Activated naive CD8-positive, alpha-beta T cell treated with anti-CD3 and anti-CD28 coated beads, Interleukin-2, amount 10 ng/mL, durations not matched to agents 7 days and 5 days (primary cell): ENCODE results near the gene CDC42BPA. TPM values are rescaled to one million over a fixed set of nuclear protein-coding genes. Genes with fewer than 3 reads are reported as not detected.
"Not testable (repeated sequence)": the region's sequence is repeated elsewhere in the genome, so short reads cannot be mapped to it uniquely, and the experiment has no call there.

Experiments
- ATAC-seq: fragments of 150-1000 bp; cut with Tn5 transposase; one replicate; pipeline ENCODE4 v1.10.0; 2021; ENCODE audit warnings: low read depth, moderate library complexity
- POLR2A ChIA-PET: fragments of 350-600 bp; sonication (Branson Sonifier 250); formaldehyde crosslinking; loops from one replicate; lab custom pipeline; 2021; ENCODE audit warnings: antibody characterized with exemption; lab: Charles Lee
- DNase-seq: peaks from one replicate; pipeline ENCODE4 v3.0.0; 2021
- H3K27ac Mint-ChIP-seq: one replicate; pipeline ENCODE4 v1.8.0; 2022; ENCODE audit warnings: mild to moderate bottlenecking, mixed read lengths
- H3K27me3 Mint-ChIP-seq: one replicate; pipeline ENCODE4 v1.8.0; 2022; ENCODE audit warnings: mild to moderate bottlenecking, moderate library complexity, mixed read lengths
- H3K36me3 Mint-ChIP-seq: one replicate; pipeline ENCODE4 v1.8.0; 2021; ENCODE audit warnings: mild to moderate bottlenecking, mixed read lengths
- H3K4me1 Mint-ChIP-seq: one replicate; pipeline ENCODE4 v1.8.0; 2021; ENCODE audit warnings: mixed read lengths
- H3K4me3 Mint-ChIP-seq: one replicate; pipeline ENCODE4 v1.8.0; 2022; ENCODE audit warnings: mild to moderate bottlenecking, moderate library complexity, mixed read lengths
- H3K9me3 Mint-ChIP-seq: one replicate; pipeline ENCODE4 v1.8.0; 2021; ENCODE audit warnings: mixed read lengths
- total RNA-seq, 2 experiments: library from RNA; stranded (reverse); gene quantifications; one replicate each; pipeline ENCODE4 v1.2.3, GENCODE V29; 2021

The CDC42BPA gene
- total RNA-seq, 2 experiments from 2014 or later: 0.91 to 1.2 TPM

DNA sequence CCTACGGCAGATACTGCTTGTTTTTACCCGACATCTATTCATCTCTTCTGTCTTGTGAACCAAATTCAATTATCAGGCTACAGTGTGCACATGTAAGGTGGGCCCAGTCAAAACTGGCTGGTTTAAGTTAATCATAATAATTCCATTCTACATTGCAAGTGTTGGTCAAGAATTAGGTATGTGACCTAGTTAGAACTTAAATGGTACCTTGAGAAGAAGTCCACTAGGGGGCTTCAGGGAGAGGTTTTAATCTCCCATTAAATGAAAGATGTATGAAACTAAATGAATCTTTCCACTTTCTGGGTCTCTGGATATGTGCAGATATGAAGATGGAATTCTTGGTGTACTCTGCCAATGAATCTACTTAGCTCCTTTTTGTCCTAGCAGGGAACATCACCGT, 187.1 kb downstream of the CDC42BPA start:
- Mint-ChIP-seq H3K36me3 (no peaks in the 10 kb centered on the region), H3K4me3 (no peak overlapping the region), H3K4me1 (no peaks in the 10 kb centered on the region), H3K27ac (no peak overlapping the region), H3K9me3 (no peaks in the 10 kb centered on the region), H3K27me3 (peaks cover 3% of the 10 kb centered on the region)
- POLR2A ChIA-PET: no interaction called here
- no peak for ATAC-seq
- no peak for DNase-seq

DNA sequence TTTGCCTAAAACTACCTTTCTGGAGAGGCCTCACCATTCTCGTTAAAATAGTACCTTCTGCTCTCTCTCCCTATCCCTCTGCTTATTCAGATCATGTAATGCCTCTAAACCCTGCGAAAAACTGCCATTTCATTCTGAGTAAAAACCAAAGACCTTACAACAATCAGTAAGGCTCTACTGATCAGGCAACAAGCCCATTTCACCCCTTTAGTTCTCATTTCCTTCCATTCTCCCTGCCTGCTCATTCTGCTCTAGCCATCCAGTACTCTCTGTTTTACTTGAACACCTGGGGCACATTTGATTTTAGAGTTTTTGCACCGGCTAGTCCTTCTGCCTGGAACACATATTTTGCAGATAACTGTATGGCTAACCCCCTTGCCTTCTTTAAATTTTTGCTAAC, 190.4 kb downstream of the CDC42BPA start:
- Mint-ChIP-seq H3K27me3 (peaks cover 3% of the 10 kb centered on the region), H3K9me3 (no peaks in the 10 kb centered on the region), H3K4me3 (no peak overlapping the region), H3K4me1 (no peaks in the 10 kb centered on the region), H3K27ac (no peak overlapping the region), H3K36me3 (no peaks in the 10 kb centered on the region)
- no peak for DNase-seq
- no peak for ATAC-seq
- POLR2A ChIA-PET: no interaction called here

DNA sequence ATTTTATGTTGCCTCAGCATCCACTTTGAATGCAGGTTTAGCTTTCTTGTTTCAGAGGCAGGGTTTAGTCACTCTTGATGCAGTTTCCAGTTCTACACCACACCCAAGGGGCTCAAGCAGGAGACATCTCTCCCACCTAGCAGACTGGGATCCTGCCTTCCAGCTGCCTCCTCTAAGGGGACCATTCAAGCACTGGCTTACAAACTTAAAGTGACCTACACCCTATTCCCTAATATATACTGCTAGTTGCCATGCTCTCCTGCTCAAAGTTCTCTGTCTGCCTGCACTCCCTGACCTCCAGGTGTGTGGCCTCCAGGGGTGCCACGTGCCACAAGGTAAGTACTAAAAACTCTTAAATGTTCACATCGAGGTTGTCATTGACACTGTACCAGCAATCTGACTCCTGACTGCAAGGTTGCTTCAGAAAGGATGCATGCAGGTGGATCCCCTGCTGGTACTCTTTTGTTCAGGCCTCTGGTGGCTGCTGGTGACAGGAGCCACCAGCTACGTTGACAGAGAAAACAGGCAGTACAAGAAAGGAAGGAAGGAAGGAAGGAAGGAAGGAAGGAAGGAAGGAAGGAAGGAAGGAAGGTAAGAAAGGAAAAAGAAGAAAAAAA, 192.3 kb downstream of the CDC42BPA start:
- POLR2A ChIA-PET: no interaction called here
- no peak overlapping the region for H3K27ac Mint-ChIP-seq
- ATAC-seq: no peak

DNA sequence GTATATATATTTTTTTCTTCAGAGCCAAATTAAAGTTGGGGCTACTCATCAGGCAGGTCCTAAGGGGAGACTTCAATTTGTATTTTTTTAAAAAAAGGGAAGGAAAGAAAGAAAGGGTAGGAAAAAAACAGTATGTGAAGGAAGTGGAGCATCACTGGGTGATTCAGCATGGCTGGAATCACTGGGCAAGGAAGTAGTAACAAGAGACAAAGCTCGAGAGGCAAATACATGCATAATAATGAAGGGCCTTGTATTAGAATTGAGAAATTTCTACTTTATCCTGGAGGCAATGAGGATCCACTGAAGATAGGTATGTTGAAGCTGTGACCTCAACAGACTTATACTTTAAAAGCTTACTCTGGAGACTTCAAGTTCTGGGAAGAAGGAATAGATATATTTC, 193.8 kb downstream of the CDC42BPA start:
- Mint-ChIP-seq H3K27ac (no peak overlapping the region), H3K4me1 (no peaks in the 10 kb centered on the region), H3K27me3 (peaks cover 6% of the 10 kb centered on the region), H3K36me3 (no peaks in the 10 kb centered on the region), H3K4me3 (no peak overlapping the region), H3K9me3 (no peaks in the 10 kb centered on the region)
- POLR2A ChIA-PET: no interaction called here
- ATAC-seq (no peak), DNase-seq (no peak)

More for the DNA sequence above, 192.3 kb downstream of the CDC42BPA start:
- Mint-ChIP-seq H3K9me3 (no peaks in the 10 kb centered on the region), H3K27me3 (peaks cover 6% of the 10 kb centered on the region), H3K4me3 (no peak overlapping the region), H3K36me3 (no peaks in the 10 kb centered on the region), H3K4me1 (no peaks in the 10 kb centered on the region)
- no peak for DNase-seq

DNA sequence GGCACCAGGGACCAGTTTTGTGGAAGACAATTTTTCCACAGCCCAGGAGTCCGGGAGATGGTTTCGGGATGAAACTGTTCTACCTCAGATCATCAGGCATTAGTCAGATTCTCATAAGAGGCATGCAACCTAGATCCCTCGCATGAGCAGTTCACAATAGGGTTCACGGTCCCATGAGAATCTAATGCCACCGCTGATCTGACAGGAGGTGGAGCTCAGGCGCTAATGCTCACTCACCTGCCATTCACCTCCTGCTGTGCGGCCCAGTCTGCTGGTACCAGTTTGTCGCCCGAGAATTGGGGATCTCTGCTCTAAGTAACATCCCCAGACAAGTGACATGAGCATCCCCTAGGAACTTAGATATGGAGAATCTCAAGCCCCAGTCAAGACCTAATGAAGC, 197.5 kb downstream of the CDC42BPA start:
- ATAC-seq (no peak), DNase-seq (no peak)
- H3K27ac Mint-ChIP-seq: no peak overlapping the region
- no peaks in the 10 kb centered on the region for H3K36me3 Mint-ChIP-seq
- H3K4me1 Mint-ChIP-seq: no peaks in the 10 kb centered on the region
- H3K9me3 Mint-ChIP-seq: no peaks in the 10 kb centered on the region
- POLR2A ChIA-PET: no interaction called here
- no peak overlapping the region for H3K4me3 Mint-ChIP-seq
- H3K27me3 Mint-ChIP-seq: peaks cover 11% of the 10 kb centered on the region

DNA sequence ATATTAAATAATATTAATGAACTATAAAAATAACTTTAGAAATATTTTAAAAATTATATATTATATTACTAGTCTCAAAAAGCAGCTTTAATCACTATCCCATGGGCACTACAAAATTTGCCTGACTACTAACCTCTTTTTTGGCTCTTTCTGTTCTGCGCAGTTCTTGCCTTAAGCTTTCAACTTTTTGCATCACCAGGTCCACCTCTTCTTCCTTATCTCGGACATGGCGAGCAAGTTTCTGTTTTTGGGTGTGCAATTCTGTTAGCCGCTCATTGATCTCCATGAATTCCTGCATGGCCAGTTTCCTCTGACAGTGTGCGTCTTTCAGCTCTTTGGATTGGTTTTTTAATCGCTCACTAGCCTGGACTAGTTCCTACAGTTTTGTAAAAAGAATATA, 205.8 kb downstream of the CDC42BPA start:
- DNase-seq (no peak), ATAC-seq (no peak)
- Mint-ChIP-seq H3K4me1 (no peaks in the 10 kb centered on the region), H3K36me3 (no peaks in the 10 kb centered on the region), H3K27ac (no peak overlapping the region), H3K9me3 (no peaks in the 10 kb centered on the region), H3K27me3 (peaks cover 9% of the 10 kb centered on the region), H3K4me3 (no peak overlapping the region)
- POLR2A ChIA-PET: no interaction called here

DNA sequence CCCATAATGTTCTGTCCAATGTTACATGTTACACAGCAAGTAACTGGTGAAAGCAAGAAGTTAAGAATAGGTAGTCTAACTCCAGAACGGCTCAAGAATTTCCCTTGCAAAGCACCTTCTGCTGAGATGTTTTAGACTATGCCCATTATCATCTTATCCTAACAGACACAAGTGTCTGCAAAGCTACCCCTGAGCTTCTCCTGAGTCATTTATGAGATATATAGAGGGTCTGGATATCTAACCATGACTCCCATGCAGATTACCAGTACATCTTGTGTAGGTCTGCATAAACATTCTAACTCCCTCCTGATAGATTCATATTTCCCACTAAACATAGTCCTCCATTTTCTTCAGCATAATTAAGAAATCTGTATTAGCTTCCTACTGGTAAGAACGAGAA, 206.5 kb downstream of the CDC42BPA start:
- no peaks in the 10 kb centered on the region for H3K36me3 Mint-ChIP-seq
- no peak overlapping the region for H3K27ac Mint-ChIP-seq
- DNase-seq (no peak), ATAC-seq (no peak)
- no peak overlapping the region for H3K4me3 Mint-ChIP-seq
- no peaks in the 10 kb centered on the region for H3K9me3 Mint-ChIP-seq
- peaks cover 9% of the 10 kb centered on the region for H3K27me3 Mint-ChIP-seq
- no peaks in the 10 kb centered on the region for H3K4me1 Mint-ChIP-seq
- POLR2A ChIA-PET: no interaction called here

DNA sequence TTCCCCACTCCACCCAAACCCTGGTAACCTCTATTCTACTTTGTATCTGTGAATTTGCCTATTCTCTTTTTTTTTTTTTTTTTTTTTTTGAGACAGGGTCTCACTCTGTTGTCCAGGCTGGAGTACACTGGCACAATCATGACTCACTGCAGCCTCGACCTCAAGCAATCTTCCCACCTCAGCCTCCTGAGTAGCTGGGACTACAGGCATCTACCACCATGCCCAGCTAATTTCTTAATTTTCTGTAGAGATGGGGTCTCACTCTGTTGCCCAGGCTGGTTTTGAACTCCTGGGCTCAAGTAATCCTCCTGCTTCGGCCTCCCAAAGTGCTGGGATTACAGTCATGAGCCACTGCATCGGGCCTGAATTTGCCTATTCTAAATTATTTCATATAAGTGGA, 213.0 kb downstream of the CDC42BPA start:
- H3K36me3 Mint-ChIP-seq, H3K4me3 Mint-ChIP-seq, H3K27me3 Mint-ChIP-seq, DNase-seq, H3K9me3 Mint-ChIP-seq, ATAC-seq, H3K4me1 Mint-ChIP-seq, H3K27ac Mint-ChIP-seq, POLR2A ChIA-PET: not testable (repeated sequence)

DNA sequence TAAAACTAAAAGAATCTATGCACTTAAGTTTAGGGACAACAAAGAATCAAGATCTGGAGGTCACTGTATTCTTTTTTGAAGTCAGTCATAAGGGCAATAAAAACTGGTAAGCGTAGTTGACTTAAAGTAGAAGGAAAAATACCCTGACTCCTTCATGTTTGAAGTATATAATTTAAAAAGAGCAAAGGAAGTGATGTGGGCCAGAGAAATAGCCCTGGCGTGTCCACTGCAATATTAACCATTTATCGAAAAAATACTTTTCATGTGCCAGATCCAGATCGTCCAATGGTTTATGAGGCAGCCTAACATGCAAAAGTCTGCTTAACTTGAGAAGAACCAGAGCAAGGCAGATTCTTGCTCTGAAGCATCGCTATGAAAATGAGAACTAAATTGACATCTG, 216.2 kb downstream of the CDC42BPA start:
- POLR2A ChIA-PET: no interaction called here
- Mint-ChIP-seq H3K27me3 (peaks cover 6% of the 10 kb centered on the region), H3K9me3 (no peaks in the 10 kb centered on the region), H3K4me3 (no peak overlapping the region), H3K36me3 (no peaks in the 10 kb centered on the region), H3K27ac (no peak overlapping the region), H3K4me1 (no peaks in the 10 kb centered on the region)
- DNase-seq (no peak), ATAC-seq (no peak)

DNA sequence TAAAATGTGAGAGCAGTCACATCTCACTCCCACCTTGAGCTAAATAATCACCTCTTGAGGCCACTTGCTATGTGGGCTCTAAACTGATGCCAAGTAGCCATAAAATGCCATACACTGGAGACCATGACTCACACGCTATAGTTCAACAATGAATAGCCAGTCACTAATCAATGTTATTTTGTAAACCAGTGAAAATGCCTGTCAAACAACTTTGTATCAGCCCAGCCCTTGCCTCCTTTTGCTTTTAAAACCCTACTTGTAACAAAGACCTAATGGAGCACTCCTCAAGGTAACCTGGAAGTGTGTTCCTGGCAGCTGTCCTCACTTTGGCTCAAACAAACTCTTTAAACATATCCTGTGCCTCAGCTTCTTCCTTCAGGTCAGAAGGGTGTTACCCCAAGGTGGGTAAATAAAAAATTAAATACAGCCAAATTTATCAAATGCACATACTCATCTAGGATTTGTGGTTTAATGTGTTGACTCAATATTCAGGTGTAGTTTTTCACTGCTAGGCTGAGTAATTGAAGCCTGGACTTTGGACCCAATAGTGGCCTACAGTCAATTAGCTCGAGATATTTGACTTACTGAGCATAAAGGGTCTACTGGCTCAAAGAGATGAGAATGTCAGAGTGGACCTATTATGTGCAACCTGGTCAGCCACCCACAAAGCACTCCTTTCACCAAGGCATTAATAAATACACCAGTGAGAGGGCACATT, 223.9 kb downstream of the CDC42BPA start:
- no peaks in the 10 kb centered on the region for H3K27me3 Mint-ChIP-seq
- H3K9me3 Mint-ChIP-seq: no peaks in the 10 kb centered on the region
- no peaks in the 10 kb centered on the region for H3K4me1 Mint-ChIP-seq
- H3K4me3 Mint-ChIP-seq: no peak overlapping the region
- no peak for DNase-seq
- ATAC-seq: no peak
- H3K27ac Mint-ChIP-seq: no peak overlapping the region
- H3K36me3 Mint-ChIP-seq: no peaks in the 10 kb centered on the region
- POLR2A ChIA-PET: no interaction called here

DNA sequence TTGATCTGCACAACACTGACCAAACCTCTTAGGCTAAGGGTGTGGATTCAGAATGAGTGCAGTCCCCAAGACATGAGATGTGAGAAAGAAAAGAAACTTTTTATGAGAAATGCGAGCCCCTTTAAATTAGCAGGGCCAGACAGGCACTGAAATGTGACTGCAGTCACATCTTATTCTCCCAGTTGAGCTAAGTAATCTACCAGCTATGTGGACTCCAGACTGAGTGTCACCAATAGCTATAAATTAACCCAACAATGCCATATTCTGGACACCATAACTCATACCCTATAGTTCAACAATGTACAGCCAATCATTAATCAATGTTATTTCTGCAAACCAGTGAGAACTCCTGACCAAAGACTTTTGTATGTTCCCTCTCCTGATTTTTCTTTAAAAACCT, 225.0 kb downstream of the CDC42BPA start:
- POLR2A ChIA-PET: no interaction called here
- DNase-seq: no peak
- H3K4me1 Mint-ChIP-seq: no peaks in the 10 kb centered on the region
- no peak overlapping the region for H3K4me3 Mint-ChIP-seq
- no peaks in the 10 kb centered on the region for H3K36me3 Mint-ChIP-seq
- no peak overlapping the region for H3K27ac Mint-ChIP-seq
- no peaks in the 10 kb centered on the region for H3K27me3 Mint-ChIP-seq
- H3K9me3 Mint-ChIP-seq: no peaks in the 10 kb centered on the region
- no peak for ATAC-seq

DNA sequence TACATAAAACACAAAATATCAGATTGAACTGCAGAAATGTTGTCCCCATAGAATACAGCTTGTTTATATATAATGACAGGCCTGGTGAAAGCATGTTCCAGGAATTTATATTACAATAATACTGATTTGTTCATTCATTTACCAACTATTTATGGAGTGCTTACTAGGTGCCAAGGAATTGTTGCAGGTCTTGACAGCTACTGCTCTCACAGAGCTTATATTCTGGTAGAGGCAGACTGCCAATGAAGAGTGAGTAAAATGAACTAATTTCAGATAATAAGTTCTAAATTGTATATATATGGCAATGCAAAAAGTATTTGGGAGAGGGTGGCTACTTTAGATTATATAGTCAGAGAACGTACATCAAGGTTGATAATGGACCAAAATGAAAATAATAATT, 226.2 kb downstream of the CDC42BPA start:
- no peaks in the 10 kb centered on the region for H3K36me3 Mint-ChIP-seq
- POLR2A ChIA-PET: no interaction called here
- H3K27me3 Mint-ChIP-seq: no peaks in the 10 kb centered on the region
- H3K4me1 Mint-ChIP-seq: no peaks in the 10 kb centered on the region
- H3K4me3 Mint-ChIP-seq: no peak overlapping the region
- no peaks in the 10 kb centered on the region for H3K9me3 Mint-ChIP-seq
- ATAC-seq (no peak), DNase-seq (no peak)
- H3K27ac Mint-ChIP-seq: no peak overlapping the region

DNA sequence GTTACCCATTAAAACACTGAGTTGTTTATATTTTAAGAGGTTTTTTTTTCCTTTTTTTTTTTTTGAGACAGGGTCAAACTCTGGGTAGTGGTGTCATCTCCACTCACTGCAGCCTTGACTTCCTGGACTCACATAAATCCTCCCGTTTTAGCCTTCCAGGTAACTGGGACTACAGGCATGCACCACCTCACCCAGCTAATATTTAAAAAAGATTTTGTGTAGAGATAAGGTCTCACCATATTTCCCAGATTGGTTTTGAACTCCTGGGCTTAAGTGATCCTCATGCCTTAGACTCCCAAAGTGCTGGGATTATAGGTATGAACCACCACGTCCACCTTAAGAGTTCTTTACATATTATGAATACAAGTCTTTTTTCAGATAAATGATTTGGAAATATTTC, 231.7 kb downstream of the CDC42BPA start:
- no peaks in the 10 kb centered on the region for H3K36me3 Mint-ChIP-seq
- POLR2A ChIA-PET: no interaction called here
- H3K27ac Mint-ChIP-seq: no peak overlapping the region
- H3K4me3 Mint-ChIP-seq: no peak overlapping the region
- DNase-seq (no peak), ATAC-seq (no peak)
- peaks cover 5% of the 10 kb centered on the region for H3K9me3 Mint-ChIP-seq
- H3K4me1 Mint-ChIP-seq: no peaks in the 10 kb centered on the region
- peaks cover 4% of the 10 kb centered on the region for H3K27me3 Mint-ChIP-seq

DNA sequence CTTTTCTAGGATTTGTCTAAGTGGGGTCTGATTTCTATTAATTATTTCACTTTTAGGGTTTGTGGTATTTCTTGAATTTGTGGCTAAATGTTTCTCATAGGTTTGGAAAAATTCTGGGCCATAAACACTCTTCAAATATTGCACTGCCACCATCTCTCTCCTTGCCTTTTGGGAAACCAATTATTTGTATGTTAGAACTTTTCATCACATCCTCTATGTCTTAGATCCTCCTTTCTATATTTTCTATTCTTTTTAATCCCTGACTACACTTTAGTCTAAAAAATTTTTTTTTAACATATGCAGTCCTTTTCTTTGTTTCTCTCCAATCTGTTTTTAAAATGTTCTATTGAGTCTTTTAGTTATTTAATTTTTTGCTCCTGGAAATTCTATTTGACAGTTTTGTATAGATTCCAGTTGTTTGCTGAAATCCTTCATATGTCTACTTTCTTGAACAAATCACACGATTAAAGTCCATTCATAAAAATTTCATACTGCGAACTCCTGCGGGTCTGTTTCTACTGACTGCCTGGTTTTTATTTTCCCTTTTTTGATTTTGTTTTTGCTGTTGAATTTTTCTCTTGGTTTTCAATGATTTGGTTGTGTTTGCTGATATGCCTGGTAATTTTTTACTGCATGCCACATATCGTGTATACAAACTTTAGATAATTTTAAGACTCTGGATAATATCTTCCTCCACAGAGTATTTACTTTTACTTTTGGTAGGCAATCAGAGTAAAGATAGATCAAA, 235.1 kb downstream of the CDC42BPA start:
- peaks cover 14% of the 10 kb centered on the region for H3K27me3 Mint-ChIP-seq
- POLR2A ChIA-PET: no interaction called here

More for the DNA sequence above, 235.1 kb downstream of the CDC42BPA start:
- Mint-ChIP-seq H3K9me3 (peaks cover 5% of the 10 kb centered on the region), H3K4me3 (no peak overlapping the region), H3K27ac (no peak overlapping the region), H3K36me3 (no peaks in the 10 kb centered on the region), H3K4me1 (no peaks in the 10 kb centered on the region)
- DNase-seq (no peak), ATAC-seq (no peak)
